Measurements from ENCODE around the gene EVA1B.

EVA1B gene

DNA sequence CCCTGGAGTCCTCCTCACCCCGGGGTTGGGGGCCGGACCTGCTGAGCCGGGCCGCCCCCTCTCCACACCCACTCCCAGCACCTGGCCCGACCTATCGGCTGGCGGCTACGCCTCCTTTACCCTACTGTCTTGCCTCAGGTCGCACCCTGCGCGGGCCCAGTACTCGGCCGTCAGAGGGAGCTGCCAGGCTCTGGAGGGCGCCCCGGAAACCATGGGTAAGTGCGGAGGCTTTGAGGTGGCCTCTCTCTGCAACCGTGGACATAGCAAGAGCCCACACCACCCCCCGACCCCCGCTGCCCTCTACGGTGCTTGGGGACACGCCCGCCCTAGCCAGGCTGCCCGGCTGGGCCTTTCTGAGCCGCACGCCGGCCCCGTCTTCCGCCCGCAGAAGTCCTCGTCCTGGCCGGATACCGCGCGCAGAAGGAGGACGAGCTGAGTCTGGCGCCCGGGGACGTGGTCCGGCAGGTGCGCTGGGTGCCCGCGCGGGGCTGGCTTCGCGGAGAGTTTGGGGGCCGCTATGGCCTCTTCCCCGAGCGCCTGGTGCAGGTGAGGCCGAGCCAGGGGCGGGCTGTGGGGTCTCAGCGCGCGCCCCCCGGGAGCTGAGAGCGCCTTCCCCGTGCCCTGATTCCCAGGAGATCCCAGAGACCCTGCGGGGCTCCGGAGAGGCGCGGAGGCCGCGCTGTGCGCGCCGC is 17.1 kb downstream of the EVA1B start, which contains the start of gene SH3D21:
SH3D21 (plus strand) TSS at position 159 of the 692 bp plus-strand sequence; CDS start at position 212, 53 bp downstream.
- peaks cover 10% of the 10 kb centered on the region for H3K4me1 ChIP-seq (ENCODE audit: control insufficient read depth, low read depth, low read length)
- peak within 1 kb of the TSS; percentile 67 for H3K9ac ChIP-seq (ENCODE audit: low read length)
- H3K36me3 ChIP-seq (ENCODE audit: control insufficient read depth, low read depth, low read length): peaks cover 33% of the 10 kb centered on the region
- peaks cover 5% of the 10 kb centered on the region for H3K27me3 ChIP-seq (ENCODE audit: control insufficient read depth, insufficient read depth, low read length)
- H3K27ac ChIP-seq (ENCODE audit: low read length): no peak within 1 kb of the TSS
- peak within 1 kb of the TSS; percentile 91 for H3K4me3 ChIP-seq (ENCODE audit: low read length)
- H3K9me3 ChIP-seq (ENCODE audit: control insufficient read depth, low read depth, low read length): no peaks in the 10 kb centered on the region

DNA sequence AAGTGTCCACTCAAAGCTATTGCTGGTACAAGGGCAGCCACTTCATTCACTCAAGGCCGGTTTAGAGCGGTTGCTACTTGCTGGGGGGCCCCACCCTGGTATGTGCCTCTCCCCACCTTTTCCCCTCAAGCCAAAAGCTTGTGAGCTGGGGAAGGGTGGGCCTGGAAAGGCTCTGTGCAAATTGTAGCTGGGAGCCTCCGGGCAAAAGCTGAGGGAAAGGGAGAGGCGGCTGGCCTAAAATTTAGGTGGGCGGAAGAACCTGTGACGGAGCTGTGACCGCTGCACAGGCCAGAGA is 17.6 kb downstream of the EVA1B start:
- H3K27me3 ChIP-seq (ENCODE audit: control insufficient read depth, insufficient read depth, low read length): peaks cover 5% of the 10 kb centered on the region
- no peaks in the 10 kb centered on the region for H3K9me3 ChIP-seq (ENCODE audit: control insufficient read depth, low read depth, low read length)
- peaks cover 38% of the 10 kb centered on the region for H3K36me3 ChIP-seq (ENCODE audit: control insufficient read depth, low read depth, low read length)
- no peak overlapping the region for H3K27ac ChIP-seq (ENCODE audit: low read length)
- H3K4me3 ChIP-seq (ENCODE audit: low read length): peak overlapping the region; percentile 91
- H3K9ac ChIP-seq (ENCODE audit: low read length): peak overlapping the region; percentile 27
- peaks cover 10% of the 10 kb centered on the region for H3K4me1 ChIP-seq (ENCODE audit: control insufficient read depth, low read depth, low read length)

GRCh38 chr1:36304970-36305914 is 18.2 kb downstream of the EVA1B start:
- H3K27ac ChIP-seq (ENCODE audit: low read length): no peak overlapping the region
- H3K9me3 ChIP-seq (ENCODE audit: control insufficient read depth, low read depth, low read length): no peaks in the 10 kb centered on the region
- H3K4me1 ChIP-seq (ENCODE audit: control insufficient read depth, low read depth, low read length): peaks cover 10% of the 10 kb centered on the region
- peaks cover 5% of the 10 kb centered on the region for H3K27me3 ChIP-seq (ENCODE audit: control insufficient read depth, insufficient read depth, low read length)
- H3K9ac ChIP-seq (ENCODE audit: low read length): peak overlapping the region; percentile 27
- peak overlapping the region; percentile 91 for H3K4me3 ChIP-seq (ENCODE audit: low read length)
- H3K36me3 ChIP-seq (ENCODE audit: control insufficient read depth, low read depth, low read length): peaks cover 44% of the 10 kb centered on the region

GRCh38 chr1:36304521-36304920 is 18.9 kb downstream of the EVA1B start:
- H3K27me3 ChIP-seq (ENCODE audit: control insufficient read depth, insufficient read depth, low read length): peaks cover 5% of the 10 kb centered on the region
- no peaks in the 10 kb centered on the region for H3K9me3 ChIP-seq (ENCODE audit: control insufficient read depth, low read depth, low read length)
- H3K9ac ChIP-seq (ENCODE audit: low read length): no peak overlapping the region
- H3K36me3 ChIP-seq (ENCODE audit: control insufficient read depth, low read depth, low read length): peaks cover 48% of the 10 kb centered on the region
- H3K4me1 ChIP-seq (ENCODE audit: control insufficient read depth, low read depth, low read length): peaks cover 10% of the 10 kb centered on the region
- no peak overlapping the region for H3K4me3 ChIP-seq (ENCODE audit: low read length)
- H3K27ac ChIP-seq (ENCODE audit: low read length): no peak overlapping the region

GRCh38 chr1:36303650-36304360 is 19.6 kb downstream of the EVA1B start:
- Histone ChIP-seq H3K27me3 (ENCODE audit: control insufficient read depth, insufficient read depth, low read length) (peaks cover 5% of the 10 kb centered on the region), H3K27ac (ENCODE audit: low read length) (no peak overlapping the region), H3K36me3 (ENCODE audit: control insufficient read depth, low read depth, low read length) (peaks cover 45% of the 10 kb centered on the region), H3K9me3 (ENCODE audit: control insufficient read depth, low read depth, low read length) (no peaks in the 10 kb centered on the region), H3K4me3 (ENCODE audit: low read length) (no peak overlapping the region), H3K4me1 (ENCODE audit: control insufficient read depth, low read depth, low read length) (peaks cover 10% of the 10 kb centered on the region), H3K9ac (ENCODE audit: low read length) (no peak overlapping the region)

- Histone ChIP-seq H3K9me3 (ENCODE audit: control insufficient read depth, low read depth, low read length) (no peaks in the 10 kb centered on the region), H3K9ac (ENCODE audit: low read length) (no peak overlapping the region), H3K4me1 (ENCODE audit: control insufficient read depth, low read depth, low read length) (peaks cover 10% of the 10 kb centered on the region), H3K36me3 (ENCODE audit: control insufficient read depth, low read depth, low read length) (peaks cover 48% of the 10 kb centered on the region), H3K27ac (ENCODE audit: low read length) (no peak overlapping the region), H3K27me3 (ENCODE audit: control insufficient read depth, insufficient read depth, low read length) (peaks cover 5% of the 10 kb centered on the region), H3K4me3 (ENCODE audit: low read length) (no peak overlapping the region)
Measured at GRCh38 chr1:36303244-36303643, 20.2 kb downstream of the EVA1B start.

GRCh38 chr1:36301220-36301619 is 22.2 kb downstream of the EVA1B start:
- no peak overlapping the region for H3K9ac ChIP-seq (ENCODE audit: low read length)
- H3K27ac ChIP-seq (ENCODE audit: low read length): no peak overlapping the region
- H3K36me3 ChIP-seq (ENCODE audit: control insufficient read depth, low read depth, low read length): peaks cover 65% of the 10 kb centered on the region

GRCh38 chr1:36300526-36300925 is 22.9 kb downstream of the EVA1B start:
- no peak overlapping the region for H3K27ac ChIP-seq (ENCODE audit: low read length)
- H3K9ac ChIP-seq (ENCODE audit: low read length): no peak overlapping the region
- no peaks in the 10 kb centered on the region for H3K27me3 ChIP-seq (ENCODE audit: control insufficient read depth, insufficient read depth, low read length)
- H3K9me3 ChIP-seq (ENCODE audit: control insufficient read depth, low read depth, low read length): no peaks in the 10 kb centered on the region
- H3K4me3 ChIP-seq (ENCODE audit: low read length): no peak overlapping the region
- peaks cover 1% of the 10 kb centered on the region for H3K4me1 ChIP-seq (ENCODE audit: control insufficient read depth, low read depth, low read length)
- H3K36me3 ChIP-seq (ENCODE audit: control insufficient read depth, low read depth, low read length): peaks cover 70% of the 10 kb centered on the region

More at GRCh38 chr1:36301220-36301619, 22.2 kb downstream of the EVA1B start:
- H3K27me3 ChIP-seq (ENCODE audit: control insufficient read depth, insufficient read depth, low read length): no peaks in the 10 kb centered on the region
- H3K4me3 ChIP-seq (ENCODE audit: low read length): no peak overlapping the region
- no peaks in the 10 kb centered on the region for H3K9me3 ChIP-seq (ENCODE audit: control insufficient read depth, low read depth, low read length)
- H3K4me1 ChIP-seq (ENCODE audit: control insufficient read depth, low read depth, low read length): peaks cover 6% of the 10 kb centered on the region

DNA sequence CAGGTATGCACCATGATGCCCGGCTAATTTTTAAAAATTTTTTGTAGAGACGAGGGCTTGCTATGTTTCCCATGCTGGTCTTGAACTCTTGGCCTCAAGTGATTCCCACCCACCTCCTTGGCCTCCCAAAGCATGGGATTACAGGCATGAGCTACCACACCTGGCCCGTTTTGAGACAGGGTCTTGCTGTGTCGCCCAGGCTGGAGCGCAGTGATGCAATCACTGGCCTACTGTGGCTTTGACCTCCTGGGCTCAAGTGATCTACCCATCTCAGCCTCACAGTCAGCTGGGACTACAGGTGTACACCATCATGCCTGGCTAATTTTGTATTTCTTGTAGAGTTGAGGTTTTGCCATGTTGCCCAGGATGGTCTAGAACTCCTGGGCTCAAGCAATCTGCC is 24.8 kb downstream of the EVA1B start:
- no peak overlapping the region for H3K9ac ChIP-seq (ENCODE audit: low read length)
- peaks cover 78% of the 10 kb centered on the region for H3K36me3 ChIP-seq (ENCODE audit: control insufficient read depth, low read depth, low read length)
- no peaks in the 10 kb centered on the region for H3K9me3 ChIP-seq (ENCODE audit: control insufficient read depth, low read depth, low read length)
- no peaks in the 10 kb centered on the region for H3K27me3 ChIP-seq (ENCODE audit: control insufficient read depth, insufficient read depth, low read length)
- H3K27ac ChIP-seq (ENCODE audit: low read length): no peak overlapping the region
- no peaks in the 10 kb centered on the region for H3K4me1 ChIP-seq (ENCODE audit: control insufficient read depth, low read depth, low read length)
- no peak overlapping the region for H3K4me3 ChIP-seq (ENCODE audit: low read length)

GRCh38 chr1:36297062-36297461 is 26.4 kb downstream of the EVA1B start:
- H3K27ac ChIP-seq (ENCODE audit: low read length): no peak overlapping the region

DNA sequence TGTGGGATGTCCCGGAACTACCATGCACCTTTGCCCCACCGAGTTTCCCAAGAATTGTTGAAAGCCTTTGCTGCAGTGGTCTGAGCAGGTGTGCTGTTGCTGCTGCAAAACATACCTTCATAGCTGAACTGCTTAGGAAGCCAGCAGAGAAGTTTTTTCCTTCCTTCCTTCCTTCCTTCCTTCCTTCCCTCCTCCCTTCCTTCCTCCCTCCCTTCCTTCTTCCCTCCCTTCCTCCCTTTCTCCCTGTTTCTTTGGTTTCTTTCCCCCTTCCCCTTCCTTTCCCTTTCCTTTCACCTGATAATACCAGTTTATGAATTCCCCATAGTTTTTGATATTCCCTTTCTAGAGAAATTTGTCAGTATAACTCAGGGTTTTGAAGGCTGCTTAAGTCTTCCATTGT is 28.1 kb downstream of the EVA1B start:
- H3K4me1 ChIP-seq (ENCODE audit: control insufficient read depth, low read depth, low read length): no peaks in the 10 kb centered on the region
- no peaks in the 10 kb centered on the region for H3K27me3 ChIP-seq (ENCODE audit: control insufficient read depth, insufficient read depth, low read length)
- H3K9me3 ChIP-seq (ENCODE audit: control insufficient read depth, low read depth, low read length): no peaks in the 10 kb centered on the region
- peaks cover 77% of the 10 kb centered on the region for H3K36me3 ChIP-seq (ENCODE audit: control insufficient read depth, low read depth, low read length)
- H3K27ac ChIP-seq (ENCODE audit: low read length): no peak overlapping the region
- H3K4me3 ChIP-seq (ENCODE audit: low read length): no peak overlapping the region
- no peak overlapping the region for H3K9ac ChIP-seq (ENCODE audit: low read length)

More at GRCh38 chr1:36297062-36297461, 26.4 kb downstream of the EVA1B start:
- Histone ChIP-seq H3K4me3 (ENCODE audit: low read length) (no peak overlapping the region), H3K36me3 (ENCODE audit: control insufficient read depth, low read depth, low read length) (peaks cover 78% of the 10 kb centered on the region), H3K9ac (ENCODE audit: low read length) (no peak overlapping the region), H3K9me3 (ENCODE audit: control insufficient read depth, low read depth, low read length) (no peaks in the 10 kb centered on the region), H3K4me1 (ENCODE audit: control insufficient read depth, low read depth, low read length) (no peaks in the 10 kb centered on the region), H3K27me3 (ENCODE audit: control insufficient read depth, insufficient read depth, low read length) (no peaks in the 10 kb centered on the region)
